HTERT RPE-1 (cell line): ENCODE data around the gene MAP3K10.

Experiments used
- in situ Hi-C: fragments of 300-500 bp; cut with MboI; formaldehyde crosslinking; loops from 4 replicates; pipeline ENCODE4 v1.14.3; 2020; ENCODE audit warnings: low sequenced_read_pairs

MAP3K10 gene

GRCh38 chr19:40232949-40233810, 42.0 kb downstream of the MAP3K10 start:
- in situ Hi-C loops, result no loop called here

- in situ Hi-C loops, result no loop called here
Observed at GRCh38 chr19:40233811-40234389, 42.7 kb downstream of the MAP3K10 start.

- in situ Hi-C loops, result no loop called here
Observed at GRCh38 chr19:40234429-40235237, 43.4 kb downstream of the MAP3K10 start.

GRCh38 chr19:40235238-40236025, 44.2 kb downstream of the MAP3K10 start:
- in situ Hi-C loops, result no loop called here

GRCh38 chr19:40236026-40236355, 44.8 kb downstream of the MAP3K10 start:
- in situ Hi-C loops, result no loop called here

GRCh38 chr19:40236366-40236765, 45.1 kb downstream of the MAP3K10 start:
- in situ Hi-C loops, result no loop called here

- in situ Hi-C loops, result no loop called here
Observed at GRCh38 chr19:40237791-40238190, 46.6 kb downstream of the MAP3K10 start.

GRCh38 chr19:40238775-40239174, 47.5 kb downstream of the MAP3K10 start:
- in situ Hi-C loops, result no loop called here

GRCh38 chr19:40239415-40240226, 48.4 kb downstream of the MAP3K10 start:
- in situ Hi-C loops, result no loop called here

- in situ Hi-C loops, result no loop called here
Observed at GRCh38 chr19:40240332-40240731, 49.1 kb downstream of the MAP3K10 start.

- in situ Hi-C loops, result no loop called here
Observed at GRCh38 chr19:40241125-40241808, 50.0 kb downstream of the MAP3K10 start.

- in situ Hi-C loops, result no loop called here
Observed at GRCh38 chr19:40241809-40242384, 50.7 kb downstream of the MAP3K10 start.

GRCh38 chr19:40242480-40242879, 51.3 kb downstream of the MAP3K10 start:
- in situ Hi-C loops, result no loop called here

GRCh38 chr19:40243181-40243580, 52.0 kb downstream of the MAP3K10 start:
- in situ Hi-C loops, result no loop called here

GRCh38 chr19:40244579-40245317, 53.5 kb downstream of the MAP3K10 start:
- in situ Hi-C loops, result no loop called here

- in situ Hi-C loops, result no loop called here
Observed at GRCh38 chr19:40245506-40246128, 54.4 kb downstream of the MAP3K10 start.

GRCh38 chr19:40246292-40247073, 55.3 kb downstream of the MAP3K10 start:
- in situ Hi-C loops, result no loop called here
